ENCODE results near the gene MMP24OS.

MMP24OS gene

DNA sequence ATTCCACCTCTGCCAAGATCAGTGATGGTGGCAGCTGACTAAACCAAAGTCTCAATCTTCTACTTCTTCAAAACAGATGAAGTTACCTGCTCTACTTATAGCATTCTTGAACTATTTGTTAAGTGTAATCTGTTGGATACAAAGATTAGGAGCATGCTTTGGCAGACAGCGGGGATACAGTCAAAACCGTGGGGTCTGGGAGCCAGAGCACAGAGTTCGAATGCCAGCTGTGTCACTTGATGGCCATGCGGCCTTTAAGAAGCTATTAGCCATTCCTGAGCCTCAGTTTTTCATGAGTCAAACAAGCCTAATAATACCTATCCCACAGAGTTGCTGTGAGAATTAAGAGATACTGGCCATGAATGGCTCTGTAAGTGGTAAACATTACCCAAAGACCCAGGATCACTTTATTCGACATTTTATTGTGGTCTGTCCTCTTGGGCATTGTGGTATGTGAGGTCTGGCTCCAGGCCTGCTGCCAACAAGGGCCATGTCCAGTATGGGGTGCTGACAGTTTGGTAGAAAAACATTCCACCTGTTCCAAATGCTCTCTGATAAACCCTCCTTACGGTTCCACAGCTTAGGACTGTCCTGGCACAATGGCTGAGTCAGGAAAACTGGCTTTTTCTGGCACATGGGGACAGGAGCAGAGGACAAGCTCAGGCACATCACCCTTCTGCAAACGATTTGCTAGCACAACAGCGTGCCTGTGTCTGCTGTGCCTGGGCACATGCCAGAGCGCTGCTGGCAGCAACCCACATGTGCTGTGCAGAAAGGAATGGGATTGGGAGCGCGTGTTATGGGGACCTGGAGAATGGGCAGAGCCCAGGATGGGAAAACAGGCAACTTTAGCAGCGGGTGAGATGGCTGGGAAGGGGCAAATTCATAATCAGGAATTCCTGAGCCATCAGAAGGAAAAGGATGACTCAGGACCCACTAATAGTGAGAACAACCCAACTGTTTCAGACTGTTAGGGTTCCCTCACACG lies 30.0 kb upstream of the MMP24OS start:
- POLR2A ChIA-PET: interaction anchor here (1.3 to 1.6 kb wide), 3 partner anchors 10 to 147 kb away, joined by 4 to 8 read pairs (median 4); partner anchors contain the start of gene EIF6
- CTCF ChIA-PET: interaction anchor here (0.6 to 4.8 kb wide), 7 partner anchors 10 to 685 kb away, joined by 4 to 36 read pairs (median 8); partner anchors contain the start of gene GDF5
- no peak for DNase-seq (ENCODE audit: extremely low spot score)
- TF ChIP-seq FOXM1 (IDR thresholded peaks at IDR 0.05; ENCODE audit: borderline replicate concordance) (no peak), NFRKB (IDR thresholded peaks at IDR 0.05) (no peak), TARDBP (IDR thresholded peaks at IDR 0.05) (no peak), L3MBTL2 (conservative IDR thresholded peaks at IDR 0.05) (no peak), HDGF (IDR thresholded peaks at IDR 0.05; ENCODE audit: borderline replicate concordance) (no peak), SUZ12 (IDR thresholded peaks at IDR 0.05) (no peak), SP1 (IDR thresholded peaks at IDR 0.05) (no peak), CTBP1 (IDR thresholded peaks at IDR 0.05; ENCODE audit: borderline replicate concordance) (no peak), FOXA1 (IDR thresholded peaks at IDR 0.05) (no peak), ELF4 (IDR thresholded peaks at IDR 0.05) (no peak), BHLHE40 (IDR thresholded peaks at IDR 0.05; ENCODE audit: borderline replicate concordance) (no peak)
- TF ChIP-seq, protein P1, sequence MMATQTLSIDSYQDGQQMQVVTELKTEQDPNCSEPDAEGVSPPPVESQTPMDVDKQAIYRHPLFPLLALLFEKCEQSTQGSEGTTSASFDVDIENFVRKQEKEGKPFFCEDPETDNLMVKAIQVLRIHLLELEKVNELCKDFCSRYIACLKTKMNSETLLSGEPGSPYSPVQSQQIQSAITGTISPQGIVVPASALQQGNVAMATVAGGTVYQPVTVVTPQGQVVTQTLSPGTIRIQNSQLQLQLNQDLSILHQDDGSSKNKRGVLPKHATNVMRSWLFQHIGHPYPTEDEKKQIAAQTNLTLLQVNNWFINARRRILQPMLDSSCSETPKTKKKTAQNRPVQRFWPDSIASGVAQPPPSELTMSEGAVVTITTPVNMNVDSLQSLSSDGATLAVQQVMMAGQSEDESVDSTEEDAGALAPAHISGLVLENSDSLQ (IDR thresholded peaks at IDR 0.05): no peak

- DNase-seq (ENCODE audit: extremely low spot score): peak; percentile 80
- CTCF ChIA-PET: interaction anchor here (0.5 to 4.8 kb wide), 11 partner anchors 11 to 686 kb away, joined by 3 to 36 read pairs (median 6); partner anchors contain the start of gene GDF5
- TF ChIP-seq HDGF (IDR thresholded peaks at IDR 0.05; ENCODE audit: borderline replicate concordance): no peak
- no peak for TF ChIP-seq ELF4 (IDR thresholded peaks at IDR 0.05)
- TF ChIP-seq L3MBTL2 (conservative IDR thresholded peaks at IDR 0.05): no peak
- TF ChIP-seq BHLHE40 (IDR thresholded peaks at IDR 0.05; ENCODE audit: borderline replicate concordance): no peak
- TF ChIP-seq LEF1 (IDR thresholded peaks at IDR 0.05; ENCODE audit: borderline replicate concordance): no peak
- TF ChIP-seq FOXK2 (IDR thresholded peaks at IDR 0.05): no peak
- TF ChIP-seq, protein P1 (IDR thresholded peaks at IDR 0.05): no peak
- no peak for TF ChIP-seq FOXM1 (IDR thresholded peaks at IDR 0.05; ENCODE audit: borderline replicate concordance)
- TF ChIP-seq FOXA1 (IDR thresholded peaks at IDR 0.05): no peak
- TF ChIP-seq NFRKB (IDR thresholded peaks at IDR 0.05): no peak
- POLR2A ChIA-PET: interaction anchor here (0.7 to 1.6 kb wide), 3 partner anchors 11 to 148 kb away, joined by 3 to 8 read pairs (median 4); partner anchors contain the start of gene EIF6
These were observed 29.1 kb upstream of the MMP24OS start for GRCh38 chr20:35306931-35307517.

GRCh38 chr20:35305682-35306556 lies 28.0 kb upstream of the MMP24OS start:
- POLR2A ChIA-PET: interaction anchor here (0.7 to 2.6 kb wide), 8 partner anchors 12 to 151 kb away, joined by 3 to 8 read pairs (median 5); partner anchors contain the start of genes CEP250, EIF6 and UQCC1
- DNase-seq (ENCODE audit: extremely low spot score): peak; percentile 33
- CTCF ChIA-PET: interaction anchor here (0.5 to 4.8 kb wide), 16 partner anchors 9 to 396 kb away, joined by 3 to 36 read pairs (median 4); partner anchors contain the start of gene GDF5
- TF ChIP-seq ARNT (IDR thresholded peaks at IDR 0.05): no peak
- TF ChIP-seq ELF4 (IDR thresholded peaks at IDR 0.05): no peak
- no peak for TF ChIP-seq HDGF (IDR thresholded peaks at IDR 0.05; ENCODE audit: borderline replicate concordance)
- no peak for TF ChIP-seq ZNF384 (IDR thresholded peaks at IDR 0.05)
- no peak for TF ChIP-seq SUZ12 (IDR thresholded peaks at IDR 0.05)
- no peak for TF ChIP-seq FOXA1 (IDR thresholded peaks at IDR 0.05)
- no peak for TF ChIP-seq BHLHE40 (IDR thresholded peaks at IDR 0.05; ENCODE audit: borderline replicate concordance)
- TF ChIP-seq L3MBTL2 (conservative IDR thresholded peaks at IDR 0.05): no peak
- no peak for TF ChIP-seq FOXK2 (IDR thresholded peaks at IDR 0.05)
- TF ChIP-seq SP1 (IDR thresholded peaks at IDR 0.05): no peak
- TF ChIP-seq, protein P1 (IDR thresholded peaks at IDR 0.05): no peak
- no peak for TF ChIP-seq FOXM1 (IDR thresholded peaks at IDR 0.05; ENCODE audit: borderline replicate concordance)

GRCh38 chr20:35304956-35305355 lies 27.0 kb upstream of the MMP24OS start:
- ChIA-PET POLR2A (interaction anchor here (1.2 to 2.6 kb wide), 5 partner anchors 15 to 150 kb away, joined by 3 to 8 read pairs (median 6); partner anchors contain the start of genes CEP250, EIF6 and UQCC1), CTCF (interaction anchor here (0.8 to 4.8 kb wide), 11 partner anchors 8 to 160 kb away, joined by 3 to 36 read pairs (median 6); no protein-coding TSS in a partner anchor)
- no peak for TF ChIP-seq BHLHE40 (IDR thresholded peaks at IDR 0.05; ENCODE audit: borderline replicate concordance)
- TF ChIP-seq NFRKB (IDR thresholded peaks at IDR 0.05): no peak
- no peak for TF ChIP-seq FOXA1 (IDR thresholded peaks at IDR 0.05)
- TF ChIP-seq SUZ12 (IDR thresholded peaks at IDR 0.05): no peak
- no peak for TF ChIP-seq SP1 (IDR thresholded peaks at IDR 0.05)
- no peak for TF ChIP-seq ZNF384 (IDR thresholded peaks at IDR 0.05)
- TF ChIP-seq, protein P1 (IDR thresholded peaks at IDR 0.05): no peak
- no peak for TF ChIP-seq FOXM1 (IDR thresholded peaks at IDR 0.05; ENCODE audit: borderline replicate concordance)
- TF ChIP-seq HDGF (IDR thresholded peaks at IDR 0.05; ENCODE audit: borderline replicate concordance): no peak
- TF ChIP-seq LEF1 (IDR thresholded peaks at IDR 0.05; ENCODE audit: borderline replicate concordance): no peak
- no peak for TF ChIP-seq TARDBP (IDR thresholded peaks at IDR 0.05)
- no peak for TF ChIP-seq L3MBTL2 (conservative IDR thresholded peaks at IDR 0.05)
- no peak for TF ChIP-seq ELF4 (IDR thresholded peaks at IDR 0.05)
- no peak for DNase-seq (ENCODE audit: extremely low spot score)

All from HEK293T (cell line).